Measurements from ENCODE around the gene IQCN.

The IQCN gene

GRCh38 chr19:18208098-18208951 is 65.9 kb downstream of the IQCN start:
- H3K27me3 ChIP-seq (ENCODE audit: insufficient read depth, low read depth): peaks cover 61% of the 10 kb centered on the region
- H3K79me2 ChIP-seq (ENCODE audit: insufficient read depth, low read depth): no peaks in the 10 kb centered on the region; the same call in 1 of the 2 replicates
- no peak overlapping the region for H3K4me3 ChIP-seq (IDR thresholded peaks at IDR 0.05; ENCODE audit: insufficient read depth, low read depth, low read length)
- no peak overlapping the region for H3K4me2 ChIP-seq
- no peak overlapping the region for H2AFZ ChIP-seq (ENCODE audit: low read depth)
- no peaks in the 10 kb centered on the region for H4K20me1 ChIP-seq (ENCODE audit: insufficient read depth)
- no peaks in the 10 kb centered on the region for H3K36me3 ChIP-seq (ENCODE audit: insufficient read depth)
- peaks cover 8% of the 10 kb centered on the region for H3K4me1 ChIP-seq (ENCODE audit: low read depth, poor library complexity, severe bottlenecking)
- no peak overlapping the region for H3K9ac ChIP-seq
- TF ChIP-seq CTCF (conservative IDR thresholded peaks at IDR 0.05; ENCODE audit: low read depth, low read length): peak; percentile 57
- H3K27ac ChIP-seq: no peak overlapping the region
